Omental fat pad (tissue), 4 donors: ENCODE data around the gene CSMD2. TPM values are rescaled to one million over a fixed set of nuclear protein-coding genes. Genes with fewer than 3 reads are reported as not detected.

Experiments used
- ATAC-seq: fragments of 150-250 bp; one replicate; pipeline ENCODE4 v1.9.1; 2016; ENCODE audit warnings: mild to moderate bottlenecking, moderate library complexity; ENCODE audit not compliant: low FRiP score
- DNase-seq: peaks from one replicate; pipeline ENCODE4 v3.0.0-alpha.2; 2019; ENCODE audit warnings: low spot score
- small RNA-seq: library from RNA; depleted of rRNA; stranded (forward); fragments of <200 nt; gene quantifications from one replicate; pipeline ENCODE3, GENCODE V24; 2016
- total RNA-seq, 4 donors: library from RNA; depleted of rRNA; stranded (reverse); fragments of >200 nt; gene quantifications; one replicate each; pipeline ENCODE4 v1.1.0, GENCODE V29; 2016
- TF ChIP-seq, protein P1 (sequence below), 3 donors: fragments of 450-650 bp; IDR thresholded peaks; one replicate each; pipeline ENCODE4 v1.5.1; 2016 to 2017; ENCODE audit warnings: antibody characterized with exemption in 3 of 3, mild to moderate bottlenecking in 3 of 3, moderate library complexity in 2 of 3

Gene CSMD2
- total RNA-seq, 4 donors from 2014 or later: 0.19 to 3.8 (median 0.60) TPM; not detected in 1

DNA sequence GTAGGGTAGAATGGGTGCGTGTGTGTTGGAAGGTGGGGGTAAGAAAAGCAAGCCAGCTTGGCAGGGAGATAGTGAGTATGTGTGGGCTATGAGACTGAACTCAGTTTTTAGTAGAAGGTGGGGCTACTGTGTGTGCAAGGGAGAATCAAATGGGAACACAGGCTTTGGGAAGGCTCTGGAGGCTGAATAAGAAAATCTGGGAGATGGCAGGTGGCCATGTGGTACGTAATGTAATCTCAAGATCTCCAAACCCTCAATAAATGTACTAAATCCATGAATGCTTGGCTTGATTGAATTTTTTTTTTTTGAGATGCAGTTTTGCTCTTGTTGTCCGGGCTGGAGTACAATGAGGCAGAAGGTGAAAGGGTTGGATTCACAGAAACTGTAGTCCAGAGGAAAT, 696.1 kb downstream of the CSMD2 start:
- ATAC-seq (no peak), DNase-seq (no peak)
- TF ChIP-seq, protein P1, sequence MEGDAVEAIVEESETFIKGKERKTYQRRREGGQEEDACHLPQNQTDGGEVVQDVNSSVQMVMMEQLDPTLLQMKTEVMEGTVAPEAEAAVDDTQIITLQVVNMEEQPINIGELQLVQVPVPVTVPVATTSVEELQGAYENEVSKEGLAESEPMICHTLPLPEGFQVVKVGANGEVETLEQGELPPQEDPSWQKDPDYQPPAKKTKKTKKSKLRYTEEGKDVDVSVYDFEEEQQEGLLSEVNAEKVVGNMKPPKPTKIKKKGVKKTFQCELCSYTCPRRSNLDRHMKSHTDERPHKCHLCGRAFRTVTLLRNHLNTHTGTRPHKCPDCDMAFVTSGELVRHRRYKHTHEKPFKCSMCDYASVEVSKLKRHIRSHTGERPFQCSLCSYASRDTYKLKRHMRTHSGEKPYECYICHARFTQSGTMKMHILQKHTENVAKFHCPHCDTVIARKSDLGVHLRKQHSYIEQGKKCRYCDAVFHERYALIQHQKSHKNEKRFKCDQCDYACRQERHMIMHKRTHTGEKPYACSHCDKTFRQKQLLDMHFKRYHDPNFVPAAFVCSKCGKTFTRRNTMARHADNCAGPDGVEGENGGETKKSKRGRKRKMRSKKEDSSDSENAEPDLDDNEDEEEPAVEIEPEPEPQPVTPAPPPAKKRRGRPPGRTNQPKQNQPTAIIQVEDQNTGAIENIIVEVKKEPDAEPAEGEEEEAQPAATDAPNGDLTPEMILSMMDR (IDR thresholded peaks at IDR 0.05): no peak

DNA sequence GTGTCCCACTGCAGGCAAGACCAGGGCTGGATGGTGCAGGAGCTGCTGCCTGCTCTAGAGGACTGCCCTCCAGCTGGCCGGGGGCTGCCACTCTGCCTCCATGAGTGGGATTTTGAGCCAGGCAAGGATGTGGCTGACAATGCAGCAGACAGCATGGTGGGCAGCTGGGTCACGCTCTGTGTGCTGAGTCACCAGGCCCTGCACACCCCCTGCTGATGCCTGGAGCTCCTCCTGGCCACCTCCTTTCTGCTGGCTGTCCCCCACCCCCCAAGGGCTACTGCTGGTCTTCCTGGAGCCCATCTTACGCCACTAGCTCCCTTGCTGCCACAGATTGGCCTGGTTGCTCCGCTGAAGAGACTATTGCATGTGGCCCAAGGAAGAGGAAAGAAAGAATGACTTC, 696.5 kb downstream of the CSMD2 start:
- TF ChIP-seq, protein P1 (IDR thresholded peaks at IDR 0.05): no peak
- DNase-seq (no peak), ATAC-seq (no peak)

DNA sequence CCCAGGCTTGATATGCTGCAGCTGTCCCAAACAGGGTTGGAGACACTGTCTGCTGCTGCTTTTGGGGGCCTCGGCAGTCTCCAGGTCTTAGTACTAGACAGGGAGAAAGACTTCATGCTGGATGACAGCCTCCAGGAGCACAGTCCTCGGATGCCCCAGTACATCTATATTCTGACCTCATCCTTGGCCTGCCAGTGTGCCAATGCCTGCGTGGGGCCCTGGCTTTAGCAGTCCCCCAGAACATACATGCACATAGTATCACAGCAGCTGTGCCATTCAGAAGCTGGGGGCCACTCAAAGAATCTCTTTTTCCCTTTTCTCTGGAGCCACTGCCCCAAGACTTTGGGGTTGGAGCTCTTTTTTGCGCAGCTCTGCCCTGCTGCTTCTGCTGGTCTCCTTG, 697.0 kb downstream of the CSMD2 start:
- DNase-seq: no peak
- TF ChIP-seq, protein P1 (IDR thresholded peaks at IDR 0.05): no peak
- no peak for ATAC-seq

DNA sequence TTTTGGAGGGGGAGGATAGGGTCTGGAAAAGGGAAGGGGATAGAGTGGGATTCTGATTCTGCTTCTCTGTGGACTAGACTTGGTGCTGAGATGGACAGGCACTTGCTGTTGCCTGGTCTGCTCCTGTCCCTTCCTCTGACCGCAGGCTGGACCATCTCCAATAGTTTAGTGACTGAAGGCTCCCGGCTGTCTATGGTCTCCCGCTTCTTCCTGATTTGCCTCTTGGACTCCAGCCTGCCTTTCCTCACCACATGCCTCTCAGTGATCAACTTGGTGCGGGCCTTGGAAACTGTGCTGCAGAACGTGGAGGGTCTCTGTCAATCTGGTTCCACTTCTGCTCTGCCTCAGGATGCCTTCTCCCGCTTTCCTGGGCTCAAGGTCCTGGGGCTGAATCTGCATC, 698.9 kb downstream of the CSMD2 start:
- TF ChIP-seq, protein P1 (IDR thresholded peaks at IDR 0.05): no peak
- no peak for DNase-seq
- ATAC-seq: no peak

DNA sequence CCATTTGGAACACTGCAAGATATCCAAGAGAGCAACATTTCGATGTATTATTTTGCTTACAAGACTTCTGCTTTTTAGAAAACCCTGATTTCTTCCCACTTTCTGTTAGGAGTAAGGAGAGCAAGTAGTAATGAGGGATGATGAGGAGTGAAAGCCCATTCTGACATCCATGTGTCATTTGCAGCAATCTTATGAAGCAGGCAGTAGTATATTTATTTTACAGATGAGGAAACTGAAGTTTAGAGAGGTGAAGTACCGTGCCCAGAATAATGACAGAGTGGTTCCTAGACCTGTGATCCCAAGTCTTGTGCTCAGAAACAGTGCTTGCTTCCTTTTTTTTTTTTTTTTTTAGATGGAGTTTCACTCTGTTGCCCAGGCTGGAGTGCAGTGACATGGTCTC, 699.7 kb downstream of the CSMD2 start:
- DNase-seq (no peak), ATAC-seq (no peak)
- TF ChIP-seq, protein P1 (IDR thresholded peaks at IDR 0.05): no peak

DNA sequence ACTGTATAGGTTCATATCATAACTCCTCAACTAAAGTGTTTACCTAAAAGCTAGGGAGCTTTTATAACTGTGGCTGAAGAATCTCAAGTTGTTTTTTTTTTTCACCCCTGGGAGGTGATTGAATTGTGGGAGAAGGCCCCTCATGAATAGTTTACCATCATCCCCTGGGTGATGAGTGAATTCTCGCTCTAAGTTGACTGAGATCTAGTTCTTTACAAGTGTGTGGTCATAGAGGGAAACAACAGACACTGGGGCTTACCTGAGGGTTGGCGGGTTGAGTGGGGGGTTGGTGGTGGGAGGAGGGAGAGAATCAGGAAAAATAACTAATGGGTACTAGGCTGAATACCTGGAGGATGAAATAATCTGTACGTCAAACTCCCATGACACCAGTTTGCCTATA, 700.5 kb downstream of the CSMD2 start:
- TF ChIP-seq, protein P1 (IDR thresholded peaks at IDR 0.05): no peak
- no peak for DNase-seq
- ATAC-seq: no peak

Small RNA genes within 50 kb of the gene (small RNA-seq; reads per million reads assigned to genes)
- gene RNA5SP42: 0.39 reads per million

Other genes starting within 250 kb of the CSMD2 start
- not detected for gene C1orf94, start 11.7 kb upstream of the CSMD2 start, total RNA-seq